Breast epithelium (tissue), 3 donors: ENCODE measurements around the gene MAPK11.

Experiments
- CTCF ChIP-seq, 3 donors: fragments of 450-650 bp; IDR thresholded peaks; one replicate each; pipeline ENCODE4 v1.5.1; 2016 to 2017; ENCODE audit warnings: antibody characterized with exemption in 3 of 3, mild to moderate bottlenecking in 3 of 3, moderate library complexity in 3 of 3
- POLR2A ChIP-seq: fragments of 450-650 bp; IDR thresholded peaks from one replicate; pipeline ENCODE4 v1.6.1; 2016; ENCODE audit warnings: antibody characterized with exemption, mild to moderate bottlenecking, moderate library complexity
- POLR2AphosphoS5 ChIP-seq, 3 donors: sonication (generic); formaldehyde crosslinking; IDR thresholded peaks; one replicate each; pipeline ENCODE4 v1.6.1; 2017; ENCODE audit warnings: antibody characterized with exemption in 3 of 3

GRCh38 chr22:50270666-50271394 is 650 bp upstream of the MAPK11 start:
- TF ChIP-seq CTCF (IDR thresholded peaks at IDR 0.05) (no peak), POLR2A (no peak), POLR2AphosphoS5 (IDR thresholded peaks at IDR 0.05) (no peak)
